LNCaP clone FGC (cell line): ENCODE measurements around the gene MAN1C1.

Experiments
- DNase-seq: peaks from one replicate; pipeline ENCODE4 v3.0.0-alpha.2; 2011; ENCODE audit warnings: low read depth
- H3K4me3 ChIP-seq: 2 replicates; pipeline ENCODE4 v1.5.1; 2011; ENCODE audit warnings: mild to moderate bottlenecking, low read depth, low read length, control low read depth
- CTCF ChIP-seq: IDR thresholded peaks from 2 replicates; pipeline ENCODE4 v1.5.1; 2012; ENCODE audit warnings: mild to moderate bottlenecking; ENCODE audit not compliant: control insufficient read depth, insufficient read depth; ENCODE audit errors: extremely low read depth

The MAN1C1 gene

GRCh38 chr1:25728301-25728935 is 111.8 kb downstream of the MAN1C1 start:
- H3K4me3 ChIP-seq: no peak overlapping the region
- no peak for TF ChIP-seq CTCF
- no peak for DNase-seq

- TF ChIP-seq CTCF: no peak
- no peak overlapping the region for H3K4me3 ChIP-seq
- no peak for DNase-seq
Measured at GRCh38 chr1:25729045-25729444, 112.5 kb downstream of the MAN1C1 start.

DNA sequence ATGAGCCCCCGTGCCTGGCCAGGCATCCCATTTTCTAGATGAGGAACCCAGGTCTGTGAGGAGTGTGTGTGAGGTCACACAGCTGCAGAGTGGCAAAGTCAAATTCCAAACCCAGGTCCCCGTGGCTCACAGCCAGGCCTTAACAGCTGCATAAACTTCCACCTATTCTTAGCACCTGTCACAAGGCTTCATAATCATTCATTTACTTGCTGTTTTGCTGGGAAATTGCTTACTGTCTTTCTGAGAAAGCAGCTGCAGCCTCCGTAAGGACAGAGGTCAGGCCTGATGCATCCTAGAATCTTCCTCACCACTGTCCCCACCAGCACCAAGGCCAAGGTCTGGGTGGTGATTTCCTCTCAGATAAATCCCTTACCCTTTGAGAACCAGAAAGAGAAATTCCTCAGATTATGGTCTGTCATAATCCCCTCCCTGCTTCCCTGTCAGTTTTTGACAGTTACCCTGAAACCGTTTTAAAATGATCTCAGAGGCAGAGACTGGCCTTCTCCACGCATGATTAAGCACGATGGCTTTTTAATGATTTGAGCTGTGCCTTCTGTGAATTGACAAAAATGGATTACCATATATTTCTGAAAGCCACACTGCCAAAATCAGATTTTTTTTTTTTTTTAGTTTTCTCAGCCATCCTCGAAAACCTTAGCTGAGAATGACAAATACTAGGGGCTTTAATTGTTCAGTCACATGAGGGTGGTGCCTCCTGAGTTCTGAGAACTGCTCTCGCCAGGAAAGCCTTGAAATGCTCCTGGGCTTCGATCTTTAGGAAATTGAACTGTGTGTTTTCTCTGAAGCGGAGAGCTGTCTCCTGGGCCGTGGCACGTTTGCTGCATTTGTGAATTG is 113.4 kb downstream of the MAN1C1 start:
- no peak for TF ChIP-seq CTCF
- no peak for DNase-seq
- no peak overlapping the region for H3K4me3 ChIP-seq

GRCh38 chr1:25731148-25731547 is 114.6 kb downstream of the MAN1C1 start:
- no peak for DNase-seq
- no peak overlapping the region for H3K4me3 ChIP-seq
- TF ChIP-seq CTCF: no peak

DNA sequence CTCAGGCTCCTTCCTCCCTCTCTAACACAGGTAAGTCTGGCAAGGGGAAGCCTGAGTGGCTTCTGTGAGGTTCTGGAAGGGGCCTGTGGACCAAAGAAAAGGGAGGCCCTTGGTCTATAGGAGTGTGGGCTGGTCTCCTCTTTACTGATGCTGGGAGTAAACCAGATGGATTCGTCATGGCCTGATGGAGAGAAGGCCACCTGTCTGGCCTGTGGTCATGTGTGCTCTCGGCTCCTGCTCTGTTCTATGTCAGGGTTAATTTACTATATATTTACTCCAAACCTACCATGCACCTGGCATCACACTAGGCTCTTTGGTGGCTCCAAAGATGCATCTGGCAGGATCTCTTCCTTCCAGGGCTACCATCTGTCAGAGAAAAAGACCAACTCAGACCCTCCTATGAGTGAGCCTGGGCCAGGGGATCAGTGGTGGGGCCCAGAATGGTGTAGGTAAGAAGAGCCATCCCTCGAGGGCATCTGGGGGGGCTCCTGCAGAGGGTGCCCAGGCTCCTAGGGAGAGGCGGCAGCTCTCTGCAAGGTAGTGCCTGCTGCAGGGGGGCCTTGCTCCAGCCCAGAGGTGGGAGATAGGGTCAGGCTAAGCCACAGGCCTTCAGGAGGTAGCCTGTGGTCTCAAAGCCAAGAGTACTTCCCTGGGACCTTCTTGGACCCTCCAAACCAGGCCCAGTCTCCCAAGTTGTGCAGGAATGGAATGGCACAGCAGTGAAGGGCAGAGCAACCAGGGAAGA is 115.2 kb downstream of the MAN1C1 start:
- DNase-seq: no peak
- no peak overlapping the region for H3K4me3 ChIP-seq
- no peak for TF ChIP-seq CTCF

- no peak for DNase-seq
- no peak for TF ChIP-seq CTCF
- H3K4me3 ChIP-seq: no peak overlapping the region
Measured at GRCh38 chr1:25732821-25733220, 116.2 kb downstream of the MAN1C1 start.
